HepG2 (cell line): ENCODE data around the gene COPE. TPM values are rescaled to one million over a fixed set of nuclear protein-coding genes. Genes with fewer than 3 reads are reported as not detected.
"Not testable (repeated sequence)": the region's sequence is repeated elsewhere in the genome, so short reads cannot be mapped to it uniquely, and the experiment has no call there.

Experiments used
- ATAC-seq: fragments of 200-7000 bp; cut with Tn5 transposase; 3 replicates; pipeline ENCODE4 v1.9.1; 2020; ENCODE audit warnings: mild to moderate bottlenecking, moderate library complexity
- BruUV-seq: library from RNA; stranded (reverse); fragments of 400-500 nt; replicated peaks from 2 replicates; lab custom pipeline; 2021; lab: Mats Ljungman, UMichigan
- CTCF ChIA-PET: fragments of 300-600 bp; formaldehyde crosslinking; extraction: SDS; loops from one replicate; lab custom pipeline; 2021; ENCODE audit warnings: low total read pairs, inconsistent platforms, low intra/inter-chr PET ratio; lab: Yijun Ruan, JAX
- POLR2A ChIA-PET: fragments of 350-600 bp; sonication (Branson Sonifier 250); formaldehyde crosslinking; loops from one replicate; lab custom pipeline; 2020; ENCODE audit warnings: antibody characterized with exemption, inconsistent platforms; lab: Yijun Ruan, JAX
- DNase-seq: peaks from one replicate; pipeline ENCODE4 v3.0.0-alpha.2; 2015; ENCODE audit warnings: low spot score
- FAIRE-seq: peaks from 3 replicates; lab custom pipeline; 2011; peaks lifted over from hg19 to GRCh38; lab: Jason Lieb, UNC
- H2AFZ ChIP-seq: one replicate; pipeline ENCODE4 v1.6.1; 2011; ENCODE audit warnings: low read length, inconsistent platforms
- H3K27ac ChIP-seq: fragments of 300-600 bp; 3 replicates; pipeline ENCODE4 v1.8.0; 2011; ENCODE audit warnings: mixed run types, mild to moderate bottlenecking, mixed read lengths, low read length, inconsistent platforms; ENCODE audit not compliant: insufficient read depth; ENCODE audit errors: extremely low read length
- H3K27me3 ChIP-seq, 2 experiments: fragments of 200-600 bp in 1 of 2; 2 replicates in 1 of 2; 3 replicates in 1 of 2; pipeline versions ENCODE4 v1.6.0 to v1.8.0; 2011; ENCODE audit warnings: low read length in 2 of 2, mild to moderate bottlenecking in 2 of 2, moderate library complexity in 2 of 2, inconsistent platforms in 1 of 2; ENCODE audit not compliant: insufficient read depth in 2 of 2, control insufficient read depth in 1 of 2
- H3K36me3 ChIP-seq, 2 experiments: fragments of 200-600 bp in 1 of 2; replicated peaks in 1 of 2; 2 replicates in 1 of 2; 3 replicates in 1 of 2; pipeline versions ENCODE4 v1.5.1 to v1.8.0; 2011; ENCODE audit warnings: low read length in 2 of 2, inconsistent platforms in 1 of 2; ENCODE audit not compliant: insufficient read depth in 2 of 2, control insufficient read depth in 1 of 2
- H3K4me1 ChIP-seq: 2 replicates; pipeline ENCODE4 v1.5.1; 2012; ENCODE audit warnings: low read length, inconsistent platforms; ENCODE audit not compliant: insufficient read depth
- H3K4me2 ChIP-seq: 2 replicates; pipeline ENCODE4 v1.6.0; 2011; ENCODE audit warnings: low read depth, low read length, inconsistent platforms
- H3K4me3 ChIP-seq, 3 experiments: fragments of 200-600 bp in 1 of 3; sonication (generic), shearing (Covaris generic) in 1 of 3; replicated peaks in 1 of 3; 2 replicates each; pipeline ENCODE4 v1.5.1; 2011 to 2016; ENCODE audit warnings: low read length in 3 of 3, inconsistent platforms in 2 of 3, low read depth in 2 of 3, mild to moderate bottlenecking in 2 of 3, control low read depth in 1 of 3, mixed read lengths in 1 of 3; ENCODE audit not compliant: insufficient read depth in 1 of 3
- H3K79me2 ChIP-seq: one replicate; pipeline ENCODE4 v1.6.1; 2011; ENCODE audit warnings: low read length, inconsistent platforms; ENCODE audit not compliant: insufficient read depth
- H3K9ac ChIP-seq: 2 replicates; pipeline ENCODE4 v1.6.0; 2011; ENCODE audit warnings: mild to moderate bottlenecking, low read depth, low read length, inconsistent platforms; ENCODE audit not compliant: insufficient read depth
- H3K9me3 ChIP-seq: 2 replicates; pipeline ENCODE4 v1.5.1; 2012; ENCODE audit warnings: mild to moderate bottlenecking, low read length
- H4K20me1 ChIP-seq: 2 replicates; pipeline ENCODE4 v1.6.0; 2011; ENCODE audit warnings: inconsistent platforms, mild to moderate bottlenecking, low read length, moderate library complexity; ENCODE audit not compliant: insufficient read depth
- ATRX ChIP-seq: sonication (generic); formaldehyde crosslinking; IDR thresholded peaks from 2 replicates; pipeline ENCODE4 v1.4.0; 2020; ENCODE audit warnings: missing genetic modification reagents, borderline replicate concordance
- FOXO1 ChIP-seq: sonication (generic); formaldehyde crosslinking; IDR thresholded peaks from 2 replicates; pipeline ENCODE4 v1.4.0; 2020; ENCODE audit warnings: missing genetic modification reagents
- GFI1 ChIP-seq: sonication (generic); formaldehyde crosslinking; IDR thresholded peaks from 2 replicates; pipeline ENCODE4 v1.5.0; 2020; ENCODE audit warnings: missing genetic modification reagents, mild to moderate bottlenecking, borderline replicate concordance
- HNRNPLL ChIP-seq: fragments of 200-400 bp; formaldehyde crosslinking; IDR thresholded peaks from 2 replicates; pipeline ENCODE4 v1.6.1; 2017; ENCODE audit warnings: mild to moderate bottlenecking, low read depth, low read length; ENCODE audit not compliant: poor library complexity, severe bottlenecking
- NR2F6 ChIP-seq, 2 experiments: IDR thresholded peaks; 2 replicates each; pipeline ENCODE4 v1.6.1; 2016; ENCODE audit warnings: antibody characterized with exemption in 1 of 2, mild to moderate bottlenecking in 1 of 2
- ONECUT2 ChIP-seq: sonication (generic); formaldehyde crosslinking; IDR thresholded peaks from 2 replicates; pipeline ENCODE4 v1.4.0; 2020; ENCODE audit warnings: missing genetic modification reagents
- RXRA ChIP-seq: sonication (generic); formaldehyde crosslinking; IDR thresholded peaks from 2 replicates; pipeline ENCODE4 v1.5.1; 2020; ENCODE audit warnings: missing genetic modification reagents
- RXRB ChIP-seq: IDR thresholded peaks from 2 replicates; pipeline ENCODE4 v1.6.1; 2016; ENCODE audit warnings: borderline replicate concordance, missing genetic modification reagents, missing compliant biosample characterization
- SPEN ChIP-seq: sonication (generic); formaldehyde crosslinking; IDR thresholded peaks from 2 replicates; pipeline ENCODE4 v1.5.1; 2020; ENCODE audit warnings: low read depth, mild to moderate bottlenecking, missing genetic modification reagents
- STAG1 ChIP-seq: sonication (generic); formaldehyde crosslinking; IDR thresholded peaks from 2 replicates; pipeline ENCODE4 v1.4.0; 2020; ENCODE audit warnings: missing genetic modification reagents
- TEAD3 ChIP-seq: optimal IDR thresholded peaks from 2 replicates; pipeline ENCODE3; 2016; ENCODE audit warnings: borderline replicate concordance
- TOPORS ChIP-seq: sonication (generic); formaldehyde crosslinking; IDR thresholded peaks from 2 replicates; pipeline ENCODE4 v1.8.0; 2023; ENCODE audit warnings: mild to moderate bottlenecking, missing genetic modification reagents
- ZFP36 ChIP-seq: fragments of 150-350 bp; IDR thresholded peaks from 2 replicates; pipeline ENCODE4 v1.6.1; 2018; ENCODE audit warnings: borderline replicate concordance, low read length, low read depth; ENCODE audit not compliant: partially characterized antibody
- ZMYM3 ChIP-seq: sonication (generic); formaldehyde crosslinking; IDR thresholded peaks from 2 replicates; pipeline ENCODE4 v1.5.1; 2020; ENCODE audit warnings: mild to moderate bottlenecking, missing genetic modification reagents
- ZNF44 ChIP-seq: sonication (generic); formaldehyde crosslinking; IDR thresholded peaks from 2 replicates; pipeline ENCODE4 v1.5.1; 2020; ENCODE audit warnings: mild to moderate bottlenecking, missing genetic modification reagents
- ZNF747 ChIP-seq: sonication (generic); formaldehyde crosslinking; IDR thresholded peaks from 2 replicates; pipeline ENCODE4 v1.8.1; 2023; ENCODE audit warnings: missing genetic modification reagents, mild to moderate bottlenecking, borderline replicate concordance
- ZSCAN25 ChIP-seq: sonication (generic); formaldehyde crosslinking; IDR thresholded peaks from 2 replicates; pipeline ENCODE4 v1.8.0; 2022; ENCODE audit warnings: mild to moderate bottlenecking, missing genetic modification reagents
- WGBS: methylation state at CpG from one replicate; pipeline ENCODE4 v1.1.6; 2017; ENCODE audit warnings: low lambda C conversion rate; 5-methylcytosine and 5-hydroxymethylcytosine counted together
- in situ Hi-C: cut with HindIII; loops from 2 replicates; pipeline ENCODE4 v1.10.0; 2017; ENCODE audit warnings: low pct_unique_long_range_greater_than_20kb; ENCODE audit not compliant: extremely low pct_ligation_motif_present
- intact Hi-C: fragments of 100-400 bp; cut with micrococcal nuclease; formaldehyde crosslinking; loops from one replicate; pipeline ENCODE4 v1.10.0; 2022; ENCODE audit not compliant: unreplicated experiment
- polyA plus RNA-seq, 8 experiments: library from polyadenylated mRNA; depleted of rRNA in 3 of 8; stranded (reverse) in 7 of 8; unstranded in 1 of 8; fragments of >200 nt; fragmentation: Illumina TruSeq in 4 of 8; extraction: Trizol in 4 of 8; gene quantifications; 2 replicates each; pipeline versions ENCODE4 v1.2.1 to v1.2.3, GENCODE V29; 2011 to 2016; ENCODE audit warnings: low read depth in 4 of 8, missing spikeins in 1 of 8, mixed read lengths in 1 of 8; ENCODE audit not compliant: insufficient read depth in 1 of 8
- total RNA-seq, 5 experiments: library from RNA; depleted of rRNA; stranded (reverse); fragments of >200 nt; fragmentation: Illumina TruSeq; extraction: Trizol; gene quantifications; 2 replicates each; pipeline ENCODE4 v1.2.3, GENCODE V29; 2016; ENCODE audit warnings: low read depth in 1 of 5
- TF ChIP-seq, protein P1 (sequence below): IDR thresholded peaks from 2 replicates; pipeline ENCODE4 v1.6.1; 2016; ENCODE audit warnings: mild to moderate bottlenecking
- TF ChIP-seq, protein P2 (sequence below), 2 experiments: IDR thresholded peaks; 2 replicates each; pipeline ENCODE4 v1.6.1; 2011 to 2012; ENCODE audit warnings: low read length in 2 of 2, borderline replicate concordance in 1 of 2, low read depth in 1 of 2, mild to moderate bottlenecking in 1 of 2, moderate library complexity in 1 of 2

The COPE gene
- total and polyA plus RNA-seq, 2 of the 13 experiments (the other 11 are each of a cell fraction or from before 2014, with no cell fraction given) = 189 to 205 TPM

DNA sequence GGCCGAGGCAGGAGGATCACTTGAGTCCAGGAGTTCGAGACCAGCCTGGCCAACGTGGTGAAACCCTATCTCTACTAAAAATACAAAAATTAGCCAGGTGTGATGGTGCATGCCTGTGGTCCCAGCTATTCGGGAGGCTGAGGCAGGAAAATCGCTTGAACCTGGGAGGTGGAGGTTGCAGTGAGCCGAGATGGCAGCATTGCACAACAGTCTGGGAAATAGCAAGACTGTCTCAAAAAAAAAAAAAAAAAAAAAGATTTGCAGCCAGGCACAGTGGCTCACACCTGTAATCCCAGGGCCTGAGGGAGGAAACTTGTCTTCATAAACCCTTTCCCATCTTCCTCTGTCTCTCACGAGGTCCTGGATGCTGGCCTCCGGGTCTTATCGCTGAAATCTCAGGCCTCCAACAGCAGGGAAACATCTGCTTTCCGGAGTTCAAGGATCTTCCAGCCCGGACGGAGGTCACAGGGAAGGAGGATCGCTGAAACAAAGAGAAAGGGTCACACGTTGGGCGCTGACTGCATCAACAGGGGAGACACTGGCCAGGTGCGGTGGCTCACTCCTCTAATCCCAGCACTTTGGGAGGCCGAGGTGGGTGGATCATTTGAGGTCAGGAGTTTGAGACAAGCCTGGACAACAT, 33.3 kb upstream of the COPE start (continued):
- peak; percentile 17; the same call in 1 of the 2 replicates for TF ChIP-seq FOXO1 (CRISPR knock-in tag)
- peak; percentile 48; the same call in 1 of the 2 replicates for TF ChIP-seq RXRA (CRISPR knock-in tag)
- TF ChIP-seq RXRB (CRISPR knock-in tag) = peak; percentile 72
- not testable (repeated sequence) for TF ChIP-seq NR2F6 (IDR thresholded peaks at IDR 0.05)
- TF ChIP-seq NR2F6 (CRISPR knock-in tag; IDR thresholded peaks at IDR 0.05) = peak; percentile 65; the same call in 1 of the 2 replicates
- peak; percentile 19; the same call in 1 of the 2 replicates for TF ChIP-seq GFI1 (CRISPR knock-in tag)
- TF ChIP-seq, protein P1, sequence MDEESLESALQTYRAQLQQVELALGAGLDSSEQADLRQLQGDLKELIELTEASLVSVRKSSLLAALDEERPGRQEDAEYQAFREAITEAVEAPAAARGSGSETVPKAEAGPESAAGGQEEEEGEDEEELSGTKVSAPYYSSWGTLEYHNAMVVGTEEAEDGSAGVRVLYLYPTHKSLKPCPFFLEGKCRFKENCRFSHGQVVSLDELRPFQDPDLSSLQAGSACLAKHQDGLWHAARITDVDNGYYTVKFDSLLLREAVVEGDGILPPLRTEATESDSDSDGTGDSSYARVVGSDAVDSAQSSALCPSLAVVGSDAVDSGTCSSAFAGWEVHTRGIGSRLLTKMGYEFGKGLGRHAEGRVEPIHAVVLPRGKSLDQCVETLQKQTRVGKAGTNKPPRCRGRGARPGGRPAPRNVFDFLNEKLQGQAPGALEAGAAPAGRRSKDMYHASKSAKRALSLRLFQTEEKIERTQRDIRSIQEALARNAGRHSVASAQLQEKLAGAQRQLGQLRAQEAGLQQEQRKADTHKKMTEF (CRISPR knock-in tag) = 0 out of 2 replicates have a peak, but pooled peaks have one; percentile 15
- TF ChIP-seq, all 625 proteins: peak for 37; not testable (repeated sequence) for 588

DNA sequence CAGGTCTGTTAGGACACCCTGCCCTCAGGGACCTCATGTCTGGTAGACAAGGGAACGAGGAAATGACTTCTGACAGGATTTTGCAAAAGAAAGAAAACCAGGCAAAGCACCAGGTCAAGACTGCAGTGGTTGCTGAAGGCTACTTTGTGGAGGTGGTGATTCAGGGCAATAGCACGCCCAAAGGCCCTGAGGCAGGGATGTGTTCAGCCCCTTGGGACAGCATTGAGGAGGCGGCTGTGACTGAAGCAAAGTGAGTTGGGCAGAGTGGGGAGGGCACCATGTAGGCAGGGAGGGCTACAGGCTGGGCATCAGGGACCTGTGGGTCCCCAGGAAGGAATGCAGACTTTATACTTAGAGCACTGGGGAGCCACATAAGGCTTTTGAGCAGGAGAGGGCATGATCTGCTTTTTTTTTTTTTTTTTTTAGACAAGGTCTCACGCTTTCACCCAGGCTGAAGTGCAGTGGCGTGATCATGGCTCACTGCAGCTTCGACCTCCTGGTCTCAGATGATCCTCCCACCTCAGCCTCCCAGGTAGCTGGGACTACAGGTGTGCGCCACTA, 32.6 kb upstream of the COPE start:
- Histone ChIP-seq H3K4me2 (no peak overlapping the region), H3K27me3 (no peaks in the 10 kb centered on the region)
- TF ChIP-seq ZSCAN25 = no peak
- no peak for TF ChIP-seq ONECUT2
- TF ChIP-seq STAG1 (CRISPR knock-in tag) = no peak
- peak; percentile 81 for TF ChIP-seq ZMYM3 (CRISPR knock-in tag)
- TF ChIP-seq ZNF44 = no peak
- no peak for TF ChIP-seq ATRX (CRISPR knock-in tag)
- TF ChIP-seq ZNF747 (CRISPR knock-in tag) = no peak
- peak; percentile 4 for TF ChIP-seq TEAD3
- no peak for TF ChIP-seq SPEN
- TF ChIP-seq, protein P2, sequence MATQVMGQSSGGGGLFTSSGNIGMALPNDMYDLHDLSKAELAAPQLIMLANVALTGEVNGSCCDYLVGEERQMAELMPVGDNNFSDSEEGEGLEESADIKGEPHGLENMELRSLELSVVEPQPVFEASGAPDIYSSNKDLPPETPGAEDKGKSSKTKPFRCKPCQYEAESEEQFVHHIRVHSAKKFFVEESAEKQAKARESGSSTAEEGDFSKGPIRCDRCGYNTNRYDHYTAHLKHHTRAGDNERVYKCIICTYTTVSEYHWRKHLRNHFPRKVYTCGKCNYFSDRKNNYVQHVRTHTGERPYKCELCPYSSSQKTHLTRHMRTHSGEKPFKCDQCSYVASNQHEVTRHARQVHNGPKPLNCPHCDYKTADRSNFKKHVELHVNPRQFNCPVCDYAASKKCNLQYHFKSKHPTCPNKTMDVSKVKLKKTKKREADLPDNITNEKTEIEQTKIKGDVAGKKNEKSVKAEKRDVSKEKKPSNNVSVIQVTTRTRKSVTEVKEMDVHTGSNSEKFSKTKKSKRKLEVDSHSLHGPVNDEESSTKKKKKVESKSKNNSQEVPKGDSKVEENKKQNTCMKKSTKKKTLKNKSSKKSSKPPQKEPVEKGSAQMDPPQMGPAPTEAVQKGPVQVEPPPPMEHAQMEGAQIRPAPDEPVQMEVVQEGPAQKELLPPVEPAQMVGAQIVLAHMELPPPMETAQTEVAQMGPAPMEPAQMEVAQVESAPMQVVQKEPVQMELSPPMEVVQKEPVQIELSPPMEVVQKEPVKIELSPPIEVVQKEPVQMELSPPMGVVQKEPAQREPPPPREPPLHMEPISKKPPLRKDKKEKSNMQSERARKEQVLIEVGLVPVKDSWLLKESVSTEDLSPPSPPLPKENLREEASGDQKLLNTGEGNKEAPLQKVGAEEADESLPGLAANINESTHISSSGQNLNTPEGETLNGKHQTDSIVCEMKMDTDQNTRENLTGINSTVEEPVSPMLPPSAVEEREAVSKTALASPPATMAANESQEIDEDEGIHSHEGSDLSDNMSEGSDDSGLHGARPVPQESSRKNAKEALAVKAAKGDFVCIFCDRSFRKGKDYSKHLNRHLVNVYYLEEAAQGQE (IDR thresholded peaks at IDR 0.05; ENCODE audit: borderline replicate concordance in 1 of 2, low read depth in 1 of 2, low read length in 2 of 2) = no peak
- no peak for TF ChIP-seq HNRNPLL
- no peak for TF ChIP-seq TOPORS (CRISPR knock-in tag)
- peak; percentile 15 for TF ChIP-seq ZFP36

More for the DNA sequence above, 32.6 kb upstream of the COPE start:
- H2AFZ ChIP-seq = no peak overlapping the region
- no peaks in the 10 kb centered on the region for H3K79me2 ChIP-seq
- DNase-seq (no peak), FAIRE-seq (no peak), ATAC-seq (no peak)
- in situ Hi-C loops = no loop called here
- no TSS peak for BruUV-seq
- ChIA-PET CTCF (no interaction called here), POLR2A (no interaction called here)
- no peaks in the 10 kb centered on the region for H3K36me3 ChIP-seq
- peaks cover 29% of the 10 kb centered on the region for H3K4me1 ChIP-seq
- no peaks in the 10 kb centered on the region for H3K9me3 ChIP-seq
- H4K20me1 ChIP-seq = no peaks in the 10 kb centered on the region
- 44% methylated on average over 7 of the region's 7 CpGs for WGBS
- H3K4me3 ChIP-seq = no peak overlapping the region
- intact Hi-C loops = no loop called here
- H3K9ac ChIP-seq = no peak overlapping the region
- H3K27ac ChIP-seq = no peak overlapping the region
